NK-92 (cell line): ENCODE data around the gene ATAD3A.
A peak's percentile ranks its signal among the peaks of the same experiment; 100 is the strongest.
"Not testable (repeated sequence)": the region's sequence is repeated elsewhere in the genome, so short reads cannot be mapped to it uniquely, and the experiment has no call there.

Source experiments
- DNase-seq: peaks from one replicate; lab custom pipeline; 2025; ENCODE audit not compliant: unreplicated experiment; lab: John Stamatoyannopoulos, UW

Gene ATAD3A

DNA sequence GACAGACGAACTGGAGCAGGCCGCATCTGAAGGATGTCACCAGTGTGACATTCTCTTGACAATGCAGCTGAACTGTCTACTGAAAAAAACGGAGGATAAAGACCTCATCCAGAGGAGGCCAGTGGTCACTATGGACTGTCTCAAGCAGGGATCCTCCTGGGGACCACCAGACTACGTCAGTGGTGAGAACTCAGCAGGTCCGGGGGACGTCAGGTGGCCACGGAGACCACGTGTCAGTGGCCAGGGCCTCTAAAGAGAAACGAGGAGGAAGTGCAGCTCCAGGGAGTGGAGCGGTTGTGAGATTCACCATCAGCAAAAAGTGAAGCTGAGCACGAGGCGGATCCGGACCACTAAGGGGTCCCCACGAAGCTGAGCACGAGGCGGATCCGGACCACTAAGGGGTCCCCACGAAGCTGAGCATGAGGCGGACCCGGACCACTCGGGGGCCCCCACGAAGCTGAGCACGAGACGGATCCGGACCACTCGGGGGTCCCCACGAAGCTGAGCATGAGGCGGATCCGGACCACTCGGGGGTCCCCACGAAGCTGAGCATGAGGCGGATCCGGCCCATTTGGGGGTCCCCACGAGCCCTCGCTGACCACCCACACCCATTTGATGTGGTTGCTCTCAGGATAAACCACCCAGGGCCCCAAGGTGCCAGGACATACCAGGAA is 42.0 kb downstream of the ATAD3A start:
- DNase-seq, result no peak

DNA sequence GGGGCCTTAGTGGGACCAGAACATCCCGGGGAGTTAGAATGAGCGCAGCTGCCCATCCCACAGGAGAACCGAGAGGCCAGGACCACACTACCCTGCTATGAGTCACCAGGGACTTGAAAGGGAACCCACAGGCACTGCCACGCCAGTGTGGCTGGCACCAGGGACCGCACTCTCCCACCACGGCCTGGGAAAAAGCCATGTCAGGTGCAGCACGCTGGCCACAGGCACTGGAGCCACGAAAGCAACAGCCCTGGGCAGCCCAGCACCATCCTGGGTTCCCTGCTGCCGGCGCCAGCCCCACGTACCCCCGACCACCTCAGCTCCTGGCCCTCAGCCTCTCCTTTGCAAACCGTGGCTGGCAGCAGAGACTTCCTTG is 42.6 kb downstream of the ATAD3A start:
- no peak for DNase-seq

DNA sequence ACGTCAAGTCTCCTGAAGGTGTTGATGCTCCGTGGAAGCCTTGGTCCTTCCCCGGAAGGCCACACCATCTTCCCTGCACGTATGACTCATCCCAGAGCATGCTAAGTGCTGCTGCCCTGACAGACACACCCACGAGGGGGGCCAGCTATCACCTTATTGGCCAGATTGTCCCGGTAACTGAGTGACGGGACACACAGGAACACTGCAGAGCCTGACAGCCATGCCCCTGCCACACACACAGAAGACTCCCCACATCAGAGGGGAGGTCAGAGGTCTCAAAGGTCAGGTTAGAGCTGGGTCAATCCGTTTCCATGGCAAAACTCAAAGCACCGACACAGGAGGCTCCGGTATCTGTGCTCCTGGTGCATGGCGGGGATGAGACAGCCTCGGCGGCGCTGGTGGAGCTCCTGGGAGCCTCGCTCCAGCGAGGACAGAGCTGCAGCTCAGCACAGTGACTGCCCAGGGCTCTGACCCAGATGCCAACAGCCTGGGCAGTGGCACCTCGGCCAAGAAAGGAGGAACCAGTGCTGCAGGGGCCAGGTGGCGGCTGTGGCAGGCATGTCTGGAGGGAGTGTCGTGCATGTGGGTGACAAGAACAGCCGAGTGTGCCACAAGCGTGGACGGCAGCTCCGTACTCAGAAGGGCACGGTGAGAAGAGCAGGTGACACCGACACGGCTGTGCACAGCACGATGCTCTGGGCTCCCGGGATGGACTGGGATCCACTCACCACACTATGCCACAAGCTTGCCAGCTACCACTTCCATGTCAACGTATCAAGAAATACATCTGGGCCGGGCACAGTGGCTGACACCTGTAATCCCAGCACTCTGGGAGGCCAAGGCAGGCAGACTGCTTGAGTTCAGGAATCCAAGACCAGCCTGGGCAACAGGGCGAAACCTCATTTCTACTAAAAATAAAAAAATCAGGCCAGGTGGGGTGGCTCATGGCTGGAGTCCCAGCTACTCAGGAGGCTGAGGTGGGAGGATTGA is 43.3 kb downstream of the ATAD3A start:
- DNase-seq, result no peak

DNA sequence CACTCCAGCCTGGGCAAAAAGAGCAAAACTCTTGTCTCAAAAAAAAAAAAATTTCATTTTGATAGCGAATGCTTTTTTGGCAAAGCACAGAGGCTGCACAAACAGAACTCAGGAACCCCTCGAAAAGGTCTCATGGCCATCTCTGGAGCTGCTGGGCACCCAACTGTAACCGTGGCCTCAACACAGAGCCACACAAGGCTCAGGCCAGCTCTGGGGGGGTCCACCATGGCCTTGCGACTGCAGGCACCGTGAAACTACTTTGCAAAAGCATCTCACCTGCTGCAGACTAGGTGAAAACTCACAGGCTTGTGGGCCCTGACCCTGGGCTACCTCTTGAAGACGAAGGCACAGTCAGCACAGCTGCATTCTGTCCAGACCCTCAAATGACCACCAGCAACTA is 44.5 kb downstream of the ATAD3A start:
- no peak for DNase-seq

DNA sequence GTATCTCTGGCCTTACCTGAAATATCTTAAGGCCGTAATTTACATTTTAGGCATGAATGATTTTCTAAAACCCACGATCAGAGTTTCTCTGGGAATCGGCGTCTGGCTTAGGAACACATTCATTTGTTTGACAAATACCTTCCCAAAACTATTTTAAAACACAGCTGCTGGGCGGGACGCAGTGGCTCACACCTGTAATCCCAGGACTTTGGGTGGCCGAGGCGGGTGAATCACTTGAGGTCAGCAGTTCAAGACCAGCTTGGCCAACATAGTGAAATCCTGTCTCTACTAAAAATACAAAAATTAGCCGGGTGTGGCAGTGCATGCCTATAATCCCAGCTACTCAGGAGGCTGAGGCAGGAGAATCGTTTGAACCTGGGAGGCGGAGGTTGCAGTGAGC is 45.0 kb downstream of the ATAD3A start:
- DNase-seq, result not testable (repeated sequence)

DNA sequence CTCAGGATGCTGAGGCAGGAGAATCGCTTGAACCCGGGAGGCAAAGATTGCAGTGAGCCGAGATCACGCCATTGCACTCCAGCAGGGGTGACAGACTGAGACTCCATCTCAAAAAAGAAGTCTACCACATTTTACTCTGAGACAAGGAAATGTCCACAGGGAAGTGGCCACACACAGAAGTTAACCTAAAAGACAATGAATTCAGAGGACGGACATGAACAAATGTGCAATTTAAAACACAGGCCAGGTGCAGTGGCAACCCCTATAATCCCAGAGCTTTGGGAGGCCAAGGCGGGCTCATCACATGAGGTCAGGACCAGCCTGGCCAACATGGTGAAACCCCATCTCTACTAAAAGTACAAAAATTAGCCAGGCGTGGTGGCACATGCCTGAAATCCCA is 45.7 kb downstream of the ATAD3A start:
- not testable (repeated sequence) for DNase-seq

DNA sequence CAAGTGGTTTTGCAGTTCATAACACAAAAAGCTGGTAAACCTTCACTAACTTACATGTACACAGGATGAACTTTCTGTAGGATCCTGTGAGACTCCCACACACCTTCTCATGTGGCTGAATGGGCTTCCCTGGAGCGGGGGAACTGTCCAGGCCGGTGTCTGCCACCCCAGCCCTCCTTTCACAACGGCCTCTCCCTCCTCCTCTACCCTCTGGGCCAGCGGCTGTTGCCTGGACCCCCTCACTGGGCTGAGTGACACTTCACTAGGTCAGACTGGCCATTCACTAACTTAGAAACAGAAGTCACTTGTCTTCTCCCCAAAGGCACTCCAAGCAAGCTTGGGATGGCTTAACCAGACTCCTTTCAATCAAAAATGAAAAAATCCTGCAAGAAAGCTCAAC is 46.6 kb downstream of the ATAD3A start:
- DNase-seq, result no peak

DNA sequence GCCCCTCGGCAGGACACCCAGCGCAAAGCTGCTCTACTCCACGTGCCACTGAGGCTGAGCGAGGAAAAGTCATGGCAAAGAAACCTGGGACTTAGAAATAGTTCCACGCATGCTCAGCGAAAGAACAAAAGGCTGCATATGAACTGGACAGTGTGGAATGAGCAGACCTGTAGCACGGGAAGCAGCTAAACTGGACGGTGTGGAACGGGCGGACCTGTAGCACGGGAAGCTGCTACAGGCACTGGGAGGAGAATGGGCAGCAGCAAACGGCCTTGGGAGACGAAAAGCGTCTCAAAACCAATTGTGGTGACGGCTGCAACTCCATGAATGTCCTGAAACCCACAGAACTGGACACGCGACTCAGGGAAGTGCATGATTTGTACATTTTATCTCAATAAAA is 47.1 kb downstream of the ATAD3A start:
- no peak for DNase-seq

DNA sequence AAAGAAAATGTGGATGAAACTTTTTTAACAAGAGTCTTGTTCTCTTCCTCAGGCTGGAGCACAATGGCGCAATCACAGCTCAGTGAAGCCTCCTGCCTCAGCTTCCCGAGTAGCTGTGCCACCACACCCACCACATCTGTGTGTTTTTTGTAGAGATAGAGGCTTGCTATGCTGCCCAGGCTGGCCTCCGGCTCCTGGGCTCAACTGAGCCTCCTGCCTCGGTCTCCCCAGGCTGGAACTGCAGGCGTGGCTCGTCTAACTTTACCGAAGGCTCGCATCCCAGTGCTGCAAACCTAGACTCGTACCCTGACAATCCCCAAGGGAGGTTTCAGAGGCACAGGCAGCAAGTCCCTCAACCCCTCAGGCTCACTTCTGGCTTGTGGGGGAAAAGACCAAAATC is 48.2 kb downstream of the ATAD3A start:
- no peak for DNase-seq

DNA sequence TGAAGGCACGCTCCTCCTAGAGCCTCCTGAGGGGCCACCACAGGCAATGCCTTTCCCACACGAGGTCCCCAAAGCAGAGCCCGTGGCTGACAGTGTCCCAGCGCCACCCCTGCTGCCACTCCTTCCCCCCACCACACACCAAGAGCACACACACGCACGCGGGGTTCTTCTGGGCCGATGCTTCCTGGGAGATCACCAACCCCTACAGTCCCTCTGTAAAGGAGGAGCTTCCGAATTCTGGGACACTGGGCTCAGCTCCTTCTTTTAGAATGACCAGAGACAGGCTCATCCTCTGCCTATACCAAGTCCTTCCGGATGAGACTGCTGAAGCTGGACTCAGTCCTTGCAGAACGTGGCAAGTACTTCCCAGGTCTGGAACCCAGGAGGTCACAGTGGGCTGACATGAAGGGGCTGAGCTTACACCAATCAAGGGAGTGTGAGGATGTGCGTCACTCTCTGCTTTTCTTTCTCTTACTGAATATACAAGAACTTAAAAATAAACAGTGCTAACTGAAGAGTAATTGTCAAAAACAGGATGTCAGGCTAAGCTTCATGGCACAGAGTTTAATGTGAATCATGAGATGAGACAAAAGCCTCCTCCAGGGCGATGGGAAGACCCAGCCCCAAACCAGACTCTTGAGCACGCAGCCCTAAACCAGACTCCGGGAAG is 50.0 kb downstream of the ATAD3A start:
- DNase-seq, result no peak

DNA sequence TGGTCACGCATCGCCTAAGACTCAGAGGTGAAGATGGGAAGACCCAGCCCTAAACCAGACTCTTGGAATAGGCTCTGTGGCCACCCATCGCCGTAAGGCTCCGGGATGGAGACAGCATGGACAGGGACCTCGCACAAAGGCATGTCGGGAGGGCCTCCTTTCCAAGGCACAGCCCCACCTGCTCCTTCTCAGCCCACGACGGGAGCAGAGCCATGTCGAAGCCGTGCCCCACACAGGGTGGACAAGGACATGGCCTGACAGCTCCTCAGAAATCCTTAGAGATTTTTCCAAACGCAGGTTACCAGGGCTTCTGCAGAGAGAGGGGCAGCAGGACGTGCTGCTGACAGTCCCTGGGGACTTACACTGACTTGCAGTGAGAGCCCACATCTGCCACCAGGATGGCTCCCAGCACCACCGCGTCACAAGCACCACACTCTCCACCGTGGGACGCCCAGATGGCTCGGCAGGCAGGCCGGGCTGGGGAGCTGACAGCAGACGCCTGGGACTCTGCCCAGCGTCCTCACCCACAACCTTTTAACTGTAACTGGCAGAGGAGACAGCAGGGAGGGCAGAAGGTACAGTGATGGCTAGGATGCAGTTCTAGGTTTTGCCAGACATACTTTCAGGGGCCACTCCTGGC is 50.7 kb downstream of the ATAD3A start:
- no peak for DNase-seq

DNA sequence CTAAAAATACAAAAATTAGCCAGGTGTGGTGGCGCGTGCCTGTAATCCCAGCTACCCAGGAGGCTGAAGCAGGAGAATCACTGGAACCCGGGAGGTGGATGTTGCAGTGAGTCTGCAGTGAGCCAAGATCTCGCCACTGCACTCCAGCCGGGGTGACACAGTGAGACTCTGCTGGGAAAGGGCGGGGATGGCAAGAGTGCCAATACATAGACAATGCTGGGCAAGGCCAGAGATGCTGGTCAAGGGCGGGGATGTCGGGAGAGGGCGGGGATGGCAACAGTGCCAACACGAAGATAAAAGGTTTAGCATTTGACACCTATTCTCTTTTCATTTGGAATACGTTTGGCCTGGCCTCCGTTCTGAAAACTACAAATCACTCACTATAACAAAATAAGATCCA is 51.7 kb downstream of the ATAD3A start:
- DNase-seq, result no peak

DNA sequence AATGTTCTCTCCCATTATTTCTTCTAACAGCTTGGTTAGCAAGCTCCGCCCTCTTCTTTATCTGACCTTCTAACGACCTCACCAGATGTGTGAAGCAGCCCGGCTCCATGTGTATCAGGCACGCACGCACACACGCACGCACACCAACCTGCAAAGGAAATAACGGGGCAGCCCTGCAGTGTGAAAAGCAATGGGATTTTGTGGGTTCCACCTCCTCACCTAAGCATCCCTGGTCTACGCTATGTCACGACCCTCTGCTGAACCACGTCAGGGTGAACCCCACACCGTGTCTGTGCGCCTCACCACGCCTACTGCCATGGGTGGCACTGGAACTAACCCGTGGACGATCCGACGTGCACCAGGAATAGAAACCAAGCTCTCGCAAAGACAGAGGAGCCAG is 52.3 kb downstream of the ATAD3A start:
- DNase-seq, result no peak

DNA sequence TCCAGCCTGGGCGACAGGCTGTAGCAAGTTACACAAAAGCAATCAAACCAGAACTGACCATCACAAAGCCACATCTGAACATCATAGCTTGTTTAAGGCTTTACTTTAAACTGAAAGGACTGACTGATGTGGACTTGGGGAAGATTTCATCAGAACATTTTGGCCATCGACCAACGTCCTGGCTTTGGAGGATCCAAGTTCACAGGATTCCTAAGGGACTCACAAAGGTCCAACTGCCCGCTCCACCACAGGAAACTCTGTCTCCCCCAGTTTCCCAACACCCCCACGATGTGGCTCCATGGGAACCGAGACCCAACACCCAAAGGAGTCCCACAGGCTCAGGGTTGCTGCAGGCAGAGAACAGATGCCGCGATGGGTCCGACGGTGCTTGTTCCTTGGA is 53.4 kb downstream of the ATAD3A start:
- DNase-seq, result no peak

DNA sequence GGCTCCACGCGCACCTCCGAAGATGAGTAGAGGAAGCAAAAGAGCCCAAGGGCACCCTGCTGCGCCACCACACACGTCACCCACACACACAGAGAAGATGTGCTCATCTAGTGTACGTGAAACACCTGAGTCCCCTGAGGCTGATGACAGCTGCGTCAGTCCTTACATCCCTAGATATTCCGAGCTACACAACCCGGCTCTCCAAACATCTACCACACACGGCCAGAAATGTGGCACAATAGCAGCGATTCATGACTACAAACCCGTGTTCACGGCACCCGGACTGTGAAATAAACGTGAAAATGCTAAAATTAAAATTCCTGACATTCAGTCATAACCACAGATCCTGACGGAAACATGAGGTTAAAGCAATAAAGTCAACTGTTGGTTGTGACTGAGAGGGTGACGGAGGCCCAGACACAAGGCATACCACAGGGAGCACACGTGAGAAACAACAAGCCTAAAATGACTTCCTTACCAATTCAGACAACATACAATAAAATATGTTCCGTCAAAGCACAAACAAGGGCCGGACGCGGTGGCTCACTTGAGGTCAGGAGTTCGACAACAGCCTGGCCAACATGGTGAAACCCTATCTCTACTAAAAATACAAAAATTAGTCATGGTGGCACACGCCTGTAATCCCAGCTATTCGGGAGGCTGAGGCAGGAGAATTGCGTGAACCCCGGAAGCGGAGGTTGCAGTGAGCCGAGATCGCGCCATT is 55.4 kb downstream of the ATAD3A start:
- no peak for DNase-seq

DNA sequence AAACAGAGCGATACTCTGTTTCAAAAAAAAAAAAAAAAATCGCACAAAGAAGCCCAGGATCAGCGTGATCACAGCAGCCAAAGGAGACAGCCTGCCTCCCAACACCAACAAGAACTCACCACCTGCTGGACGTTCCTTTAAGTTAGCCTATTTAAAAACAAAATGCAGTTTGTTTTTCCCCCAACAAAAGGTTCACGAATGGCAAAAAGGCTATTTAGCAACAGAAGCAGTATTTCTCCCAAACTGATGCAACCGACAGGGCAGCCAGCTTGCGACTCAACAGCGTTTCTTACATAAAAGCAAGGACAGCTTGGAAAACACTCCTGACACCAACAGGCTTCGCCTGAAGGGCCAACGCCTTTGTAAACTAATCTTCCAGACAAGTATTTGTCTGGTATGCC is 55.9 kb downstream of the ATAD3A start:
- no peak for DNase-seq

DNA sequence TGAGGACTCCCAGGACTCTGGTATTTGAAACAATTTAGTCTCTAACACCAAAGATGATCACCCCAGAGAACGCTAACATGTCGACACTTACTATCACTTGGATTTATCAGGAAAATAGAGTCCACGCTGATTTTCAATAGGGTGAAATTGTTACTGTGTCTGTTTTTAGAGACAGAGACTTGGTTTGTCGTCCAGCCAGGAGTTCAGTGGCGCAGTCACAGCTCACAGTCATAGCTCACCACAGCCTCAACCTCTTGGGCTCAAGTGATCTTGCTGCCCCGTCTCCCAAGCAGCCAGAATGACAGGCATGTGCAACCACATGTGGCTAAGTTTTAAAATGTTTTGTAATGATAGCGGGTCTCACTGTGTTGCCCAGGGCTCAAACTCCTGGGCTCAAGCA is 57.4 kb downstream of the ATAD3A start:
- DNase-seq, result no peak

DNA sequence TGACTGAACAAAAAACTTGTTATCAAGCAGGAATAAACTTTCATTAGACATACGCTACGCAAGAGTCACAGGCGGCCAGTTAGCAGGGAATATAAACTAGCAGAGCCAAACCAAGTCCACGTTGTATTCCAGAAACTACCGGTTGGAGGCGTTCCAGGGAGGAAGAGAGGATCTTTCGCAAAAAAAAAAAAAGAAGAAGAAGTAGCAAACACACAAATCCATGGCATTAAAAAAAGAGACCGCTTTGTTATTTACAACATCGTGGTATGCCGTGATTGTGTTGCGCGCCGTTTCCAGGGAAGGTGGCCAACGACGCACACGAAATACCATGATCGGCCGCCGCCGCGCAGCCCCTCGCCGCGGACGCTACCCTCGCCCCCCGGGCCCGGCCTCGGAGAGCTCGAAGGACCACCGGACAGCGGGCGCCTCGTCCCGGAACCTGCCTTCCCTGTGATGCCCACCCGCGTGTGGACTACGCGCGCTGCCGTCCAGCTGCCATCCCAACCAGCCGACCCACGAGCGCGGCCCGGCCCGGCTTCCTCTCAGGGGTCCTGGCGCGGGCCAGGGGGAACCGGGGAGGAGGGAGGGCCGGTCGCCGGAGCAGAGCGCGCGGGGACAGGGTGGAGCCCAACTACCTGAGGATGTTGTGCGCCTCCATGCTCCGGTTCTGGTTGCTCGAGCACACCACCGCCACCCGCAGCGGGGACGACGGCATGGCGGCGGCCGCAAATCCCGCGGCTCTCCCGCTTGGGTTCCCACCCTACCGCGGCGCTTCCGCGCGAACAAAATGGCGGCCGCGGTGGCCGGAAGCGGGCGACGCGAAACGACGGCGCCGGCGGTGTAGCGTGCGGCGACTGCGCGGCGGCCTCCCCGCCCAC is 62.1 kb downstream of the ATAD3A start:
- no peak for DNase-seq

DNA sequence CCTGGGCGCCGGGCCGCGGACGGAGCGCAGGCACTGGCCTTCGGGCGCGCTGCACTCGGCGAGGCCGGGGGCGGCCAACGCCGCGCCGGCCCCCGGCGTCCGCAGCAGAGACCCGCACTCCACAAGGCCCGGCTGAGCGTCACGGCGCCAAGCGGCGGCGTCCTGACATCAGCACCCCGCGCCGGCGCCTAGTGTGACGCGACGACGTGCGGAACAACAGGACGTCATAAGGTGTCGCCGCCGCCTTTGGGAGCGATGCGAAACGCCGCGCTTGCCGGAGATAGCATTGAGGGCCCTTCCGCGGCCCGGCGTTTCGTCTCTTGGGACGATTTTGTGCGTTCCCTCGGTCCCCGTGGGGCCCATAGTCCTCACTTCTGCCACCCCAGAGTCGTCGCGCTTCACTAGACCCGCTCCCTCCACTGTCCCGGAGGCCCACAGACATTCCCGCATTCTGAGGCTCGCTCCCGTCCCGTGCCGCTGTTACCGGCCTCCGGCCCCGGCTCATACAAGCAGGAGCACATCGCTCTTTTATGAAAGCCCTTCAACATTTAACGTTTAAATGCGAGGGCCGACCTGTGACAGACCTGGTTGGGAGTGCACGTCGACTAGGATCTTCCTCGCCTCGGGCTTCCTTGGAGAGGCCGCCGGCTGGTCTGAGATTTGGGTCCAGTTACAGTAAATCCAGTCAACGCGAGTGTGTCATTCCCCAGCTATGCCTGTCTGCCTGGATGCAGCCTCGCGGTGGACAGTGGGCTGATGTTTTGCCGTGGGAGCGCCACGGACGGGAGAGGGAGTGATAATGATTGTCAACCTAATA is 63.0 kb downstream of the ATAD3A start, which contains the start of gene SSU72:
TSS of gene SSU72 (minus strand) at position 143 of the 817 bp plus-strand sequence. CDS start 306 bp downstream, outside the sequence.
- peak; percentile 73 for DNase-seq
